ENCODE data around the gene CYTH1.

Gene CYTH1

DNA sequence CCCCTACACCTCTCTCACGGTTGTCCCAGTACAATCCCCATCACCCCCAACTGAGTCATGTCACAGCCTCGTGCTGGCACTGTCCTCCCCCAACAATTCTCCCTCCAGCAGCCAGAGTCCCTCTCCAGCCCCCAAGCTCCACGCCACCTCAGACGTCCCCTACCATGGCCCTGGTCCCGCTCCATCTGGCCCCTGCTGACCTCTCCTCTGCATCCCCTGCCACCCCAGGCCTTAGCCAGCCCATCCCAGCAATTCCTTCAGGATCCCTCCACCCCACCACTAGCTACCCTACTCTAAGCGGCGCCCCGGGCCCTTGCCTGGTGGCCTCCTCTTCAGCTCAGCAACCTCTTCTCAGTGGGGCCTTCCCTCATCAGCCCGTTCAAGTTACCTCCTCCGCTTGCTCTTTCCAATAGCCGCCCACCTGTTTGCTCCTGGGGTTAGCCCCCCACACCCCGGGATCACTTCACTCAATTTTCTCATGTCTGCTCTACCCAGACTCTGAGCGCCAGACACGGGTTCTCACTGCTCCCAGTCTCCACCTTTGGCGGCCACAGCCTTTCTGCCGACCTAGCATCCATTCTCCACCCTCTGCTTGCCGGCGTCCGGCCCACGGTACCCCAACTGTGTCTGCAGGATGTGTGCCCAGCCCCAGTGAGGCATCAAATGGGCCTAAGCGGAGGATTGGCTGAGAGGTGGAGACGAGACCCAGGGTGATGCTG is 112.7 kb downstream of the CYTH1 start:
- no peak for DNase-seq (ENCODE audit: low read depth)

DNA sequence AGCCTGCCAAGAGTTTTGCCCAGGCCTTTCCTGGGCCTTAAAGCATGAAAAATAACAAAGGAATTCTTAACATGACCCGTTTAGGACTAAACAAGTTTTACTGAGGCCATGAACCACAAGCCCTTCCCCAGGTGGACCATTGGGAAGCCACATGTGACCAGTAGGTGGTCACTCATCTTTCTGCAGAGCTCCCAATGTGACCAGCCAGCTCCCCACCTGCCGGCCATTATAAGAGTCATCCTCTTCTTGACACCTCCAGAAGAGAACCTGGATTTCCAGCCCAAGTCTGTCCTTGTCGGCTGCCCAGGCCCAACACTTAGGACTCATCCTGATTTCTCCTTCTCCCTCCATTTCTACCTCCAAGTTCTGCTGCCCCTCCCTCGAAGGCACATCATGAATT is 113.2 kb downstream of the CYTH1 start:
- no peak for DNase-seq (ENCODE audit: low read depth)

DNA sequence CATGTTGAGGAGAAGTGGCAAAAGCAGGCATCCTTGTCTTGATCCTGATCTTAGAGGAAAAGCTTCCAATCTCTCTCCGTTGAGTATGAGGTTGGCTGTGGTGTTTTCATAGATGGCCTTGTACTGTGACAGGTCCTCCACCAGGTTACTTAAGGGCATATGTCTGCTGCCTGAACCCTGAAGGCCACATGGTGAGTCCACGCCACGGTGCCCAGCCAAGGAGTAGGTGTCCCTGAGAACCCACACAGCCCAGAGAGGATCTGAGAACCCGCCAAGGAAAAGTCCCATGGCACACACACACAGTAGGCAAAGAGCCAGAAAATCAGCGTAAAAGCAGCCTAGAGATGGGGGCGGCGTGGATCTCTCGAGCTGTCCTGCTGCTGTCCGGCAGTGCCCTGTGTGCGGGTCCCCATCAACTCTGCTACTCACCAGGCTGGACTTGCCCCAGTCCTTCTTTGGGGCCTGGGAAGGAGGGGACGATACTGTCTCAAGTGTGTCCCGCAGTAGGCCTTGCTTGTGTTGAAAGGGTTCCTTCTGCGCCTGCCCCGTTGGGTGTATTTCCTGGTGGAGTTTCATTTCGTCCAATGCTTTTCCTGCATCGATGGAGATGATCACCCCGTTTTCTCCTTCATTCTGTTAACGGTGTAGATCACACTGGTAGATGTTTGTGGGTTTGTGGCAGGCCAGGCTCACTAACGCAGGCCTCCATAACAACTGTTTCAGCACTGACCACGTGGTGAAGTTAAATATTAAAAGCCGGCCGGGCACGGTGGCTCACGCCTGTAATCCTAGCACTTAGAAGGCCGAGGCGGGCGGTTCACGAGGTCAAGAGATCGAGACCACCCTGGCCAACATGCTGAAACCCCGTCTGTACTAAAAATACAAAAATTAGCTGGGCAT is 114.1 kb downstream of the CYTH1 start:
- DNase-seq (ENCODE audit: low read depth) = no peak

DNA sequence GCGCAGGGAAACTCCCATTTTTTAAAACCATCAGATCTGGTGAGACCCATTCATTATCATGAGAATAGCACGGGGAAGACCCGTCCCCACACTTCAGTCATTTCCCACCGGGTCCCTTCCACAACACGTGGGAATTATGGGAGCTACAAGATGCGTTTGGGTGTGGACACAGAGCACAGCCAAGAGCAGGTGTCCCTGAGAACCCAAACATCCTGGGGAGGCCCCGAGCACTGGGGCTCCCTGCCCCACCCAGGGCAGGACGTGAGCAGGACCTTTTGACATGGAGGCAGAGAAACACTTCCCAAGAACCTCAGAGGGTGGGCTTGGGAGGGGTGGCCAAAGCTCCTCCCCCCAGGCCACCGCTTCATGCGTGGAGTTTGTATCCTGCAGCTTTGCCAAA is 115.0 kb downstream of the CYTH1 start:
- no peak for DNase-seq (ENCODE audit: low read depth)

DNA sequence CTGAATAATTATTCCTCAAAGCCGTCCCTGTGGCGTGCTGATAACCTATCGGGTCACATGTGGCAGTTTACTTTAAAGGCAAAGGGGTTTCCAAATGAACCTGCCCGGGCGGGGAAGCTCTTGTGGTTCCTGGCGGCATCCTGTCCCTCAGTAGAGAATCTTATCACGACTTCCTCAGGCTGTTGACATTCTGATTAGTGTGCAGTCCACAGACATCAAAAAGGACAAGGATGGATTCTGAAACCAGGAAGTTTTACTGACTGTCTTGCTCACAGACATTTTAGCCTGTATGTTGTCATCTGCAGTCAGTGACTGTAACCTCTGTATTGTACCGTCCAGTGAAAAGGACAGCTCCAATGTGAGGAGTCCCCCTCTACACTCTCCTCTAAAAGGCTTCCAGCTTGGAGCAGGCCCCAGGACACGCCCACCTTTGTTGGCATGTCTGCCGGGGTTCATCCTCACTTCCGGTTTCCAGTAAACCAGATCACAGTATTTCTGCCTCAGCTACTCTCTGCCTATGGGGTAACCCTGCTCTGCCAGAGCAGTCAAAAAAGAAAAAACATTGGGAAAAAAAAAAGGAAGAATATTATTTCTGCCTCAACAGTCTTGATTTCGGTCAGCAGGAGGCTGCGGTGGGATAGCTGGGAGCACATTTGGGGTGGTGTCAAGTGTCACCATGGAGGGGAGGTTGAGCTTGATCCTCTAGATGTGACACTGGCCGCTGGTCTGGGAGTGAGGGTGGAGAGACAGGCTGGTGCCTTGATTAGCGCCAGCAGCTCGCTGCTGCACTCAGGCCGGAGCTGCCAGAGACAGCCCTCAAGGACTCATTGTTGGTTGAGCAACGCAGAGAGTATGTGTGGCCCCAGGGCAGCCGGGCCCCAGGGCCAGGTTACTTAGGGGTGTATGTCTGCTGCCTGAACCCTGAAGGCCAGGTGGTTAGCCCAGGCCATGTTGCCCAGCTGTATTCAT is 115.8 kb downstream of the CYTH1 start:
- no peak for DNase-seq (ENCODE audit: low read depth)

DNA sequence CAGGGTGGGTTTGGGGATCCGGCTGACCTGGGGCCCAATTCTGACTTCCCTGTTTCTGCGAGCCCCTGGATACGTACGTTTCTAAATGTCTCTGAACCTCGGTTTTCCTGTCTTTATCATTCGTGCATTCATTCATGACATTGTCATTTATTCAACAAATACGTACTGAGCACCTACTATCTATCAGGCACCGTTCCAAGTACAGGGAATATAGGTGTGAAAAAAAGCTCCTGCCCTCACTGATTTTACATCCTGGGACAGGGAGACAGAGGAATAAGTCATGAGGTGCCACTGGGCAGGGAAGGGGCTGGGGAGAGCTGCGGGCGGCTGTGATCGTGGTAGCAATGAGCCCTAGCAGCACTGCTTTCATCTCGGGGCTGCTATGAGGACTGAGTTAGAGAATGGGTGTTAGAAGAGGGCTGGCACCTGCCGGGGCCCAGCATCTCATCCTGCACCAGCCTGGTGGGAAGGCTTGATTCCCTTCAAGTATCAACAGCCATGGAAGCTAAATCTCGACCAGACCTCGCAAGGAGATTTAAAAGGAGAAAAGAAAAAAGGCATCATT is 116.6 kb downstream of the CYTH1 start:
- no peak for DNase-seq (ENCODE audit: low read depth)

DNA sequence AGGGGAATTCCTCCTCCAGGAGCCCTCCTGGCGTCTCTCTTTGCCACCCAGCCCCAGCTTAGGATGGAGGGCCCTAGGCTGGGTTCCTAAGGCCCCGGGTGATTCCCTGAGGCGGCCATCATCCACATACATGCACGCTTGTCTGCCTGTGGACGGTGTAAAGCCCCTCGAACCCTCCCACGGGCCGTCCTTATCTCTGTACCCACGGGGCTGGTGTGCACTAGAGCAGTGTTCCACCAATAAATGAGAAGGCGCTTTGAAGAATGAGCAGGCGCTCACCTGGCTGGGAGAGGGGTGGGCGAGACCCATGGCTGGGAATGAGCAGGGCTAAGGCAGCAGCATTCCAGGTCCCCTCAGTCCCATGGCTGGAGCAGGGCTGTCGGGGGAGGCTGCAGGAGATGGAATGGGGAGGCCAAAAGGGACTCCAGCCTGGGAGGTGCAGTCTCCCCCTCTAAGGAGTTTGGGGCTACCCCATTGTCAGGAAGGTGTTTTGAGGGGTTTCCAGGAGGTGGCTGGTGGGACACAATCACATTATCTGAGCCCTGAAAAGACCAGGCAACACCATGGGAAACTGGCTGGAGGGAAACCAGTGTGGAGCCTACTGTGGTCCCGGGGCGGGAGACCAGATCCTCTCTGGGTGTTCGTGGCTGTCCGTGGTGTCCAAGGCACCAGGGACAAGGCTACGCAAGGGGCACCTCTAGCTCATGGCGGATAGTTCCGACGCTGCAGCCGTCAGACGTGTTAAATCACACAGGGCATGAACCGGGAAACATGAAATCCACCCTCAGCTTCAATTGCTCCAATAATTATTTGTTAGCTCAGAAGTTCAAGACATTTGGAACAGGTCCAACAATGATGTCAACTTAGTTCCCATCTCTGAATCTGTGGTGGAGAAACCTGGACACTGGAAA is 117.3 kb downstream of the CYTH1 start:
- DNase-seq (ENCODE audit: low read depth) = no peak

DNA sequence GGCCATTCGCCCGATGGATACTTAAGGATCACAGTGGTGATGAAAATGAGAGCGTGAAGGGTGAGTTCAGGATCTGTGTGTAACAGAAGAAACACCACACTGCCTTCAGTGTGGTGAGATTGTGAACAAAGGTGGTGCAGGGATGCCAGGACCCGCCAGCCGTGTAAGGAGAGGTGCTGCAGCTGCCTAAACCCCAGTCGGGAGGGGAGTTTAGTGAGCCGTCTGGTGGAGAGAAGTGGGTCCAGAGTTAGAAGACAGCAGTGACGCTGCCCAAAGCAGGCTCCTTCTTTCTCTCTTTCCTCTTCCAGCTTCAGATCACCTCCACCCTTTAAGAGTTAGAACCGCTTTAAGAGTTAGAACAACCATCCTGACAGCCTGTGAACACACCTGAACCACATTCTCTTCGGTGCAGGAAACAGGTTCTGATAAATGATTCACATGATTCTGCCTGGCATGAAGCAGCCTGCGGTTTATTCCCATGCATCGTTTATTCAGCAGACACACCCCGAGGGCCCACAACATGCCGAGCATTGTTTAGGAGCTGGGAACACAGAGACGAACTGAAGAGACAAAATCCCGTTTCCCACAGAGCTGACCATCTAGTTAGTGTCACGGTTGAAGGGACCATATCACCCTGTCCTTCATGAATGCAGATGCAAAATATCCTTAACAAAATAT is 120.8 kb downstream of the CYTH1 start:
- DNase-seq (ENCODE audit: low read depth) = no peak

DNA sequence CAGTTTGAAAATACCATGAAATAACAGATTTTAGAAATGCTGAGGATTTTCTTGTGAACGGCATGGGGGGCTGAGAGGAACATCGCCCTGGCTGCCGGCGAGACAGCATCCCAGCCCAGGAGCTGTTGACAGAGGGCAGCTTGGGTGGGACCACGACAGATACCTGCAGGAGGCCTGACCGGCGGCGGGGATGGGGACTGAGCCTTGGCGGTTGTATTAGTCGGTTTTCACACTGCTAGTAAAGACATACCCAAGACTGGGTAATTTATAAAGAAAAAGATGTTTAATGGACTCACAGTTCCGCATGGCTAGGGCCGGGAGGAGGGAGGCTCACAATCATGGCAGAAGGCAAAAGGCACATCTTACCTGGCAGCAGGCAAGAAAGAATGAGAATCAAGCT is 122.5 kb downstream of the CYTH1 start:
- no peak for DNase-seq (ENCODE audit: low read depth)

DNA sequence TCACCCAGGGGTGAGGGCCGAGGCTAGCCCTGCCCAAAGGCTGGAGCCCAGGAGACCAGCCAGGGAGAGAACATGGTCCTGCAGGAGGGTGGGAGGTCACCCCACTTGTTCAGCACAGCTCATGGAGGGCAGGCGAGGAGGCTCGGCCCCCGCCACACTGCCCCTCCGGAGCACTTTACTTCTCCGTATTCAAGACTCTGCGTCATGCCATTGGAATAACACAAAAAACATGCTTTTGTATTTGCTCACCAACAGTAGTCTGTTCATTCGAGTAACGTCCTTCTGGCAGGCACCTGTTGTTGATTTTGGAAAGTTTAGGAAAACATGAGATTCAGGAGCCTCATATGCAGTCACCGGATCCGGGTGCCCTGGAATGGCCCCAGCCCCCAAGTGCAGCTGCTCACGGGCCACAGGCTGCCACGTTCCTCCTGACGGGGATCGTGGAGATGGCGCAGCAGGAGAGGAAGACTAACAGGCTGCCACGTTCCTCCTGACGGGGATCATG is 123.7 kb downstream of the CYTH1 start:
- no peak for DNase-seq (ENCODE audit: low read depth)

DNA sequence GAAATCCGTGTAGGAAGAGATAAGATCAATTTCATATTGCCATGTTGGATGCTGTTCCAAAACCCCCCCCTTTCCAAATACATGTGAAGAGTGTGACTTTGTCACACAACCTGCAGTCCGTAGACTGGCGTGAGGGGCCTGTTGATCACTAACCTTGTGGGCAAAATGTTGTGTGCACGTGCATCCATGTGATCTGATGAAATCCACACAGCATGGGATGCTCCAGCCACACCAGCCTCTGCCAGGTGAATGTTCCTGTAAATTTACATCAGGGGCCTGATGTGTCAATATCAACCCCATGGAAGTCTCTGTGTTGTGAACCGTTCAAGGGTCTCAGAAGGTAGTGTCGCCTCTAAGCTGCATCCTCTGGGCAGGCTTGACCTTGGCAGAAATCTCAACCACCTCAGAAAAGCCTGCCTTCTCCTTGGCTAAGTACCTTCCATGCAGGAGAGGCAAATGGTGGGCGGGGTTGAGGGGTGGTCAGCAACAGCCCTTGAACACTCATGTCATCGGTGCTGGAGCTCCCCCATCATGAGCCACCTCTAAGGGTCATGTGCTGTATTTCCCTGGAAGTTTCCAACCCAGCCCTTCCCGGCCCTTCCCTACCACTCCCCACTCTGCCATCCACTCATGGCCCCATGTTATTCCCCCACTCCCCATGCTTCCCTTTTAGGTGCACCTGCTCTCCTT is 126.7 kb downstream of the CYTH1 start:
- no peak for DNase-seq (ENCODE audit: low read depth)

DNA sequence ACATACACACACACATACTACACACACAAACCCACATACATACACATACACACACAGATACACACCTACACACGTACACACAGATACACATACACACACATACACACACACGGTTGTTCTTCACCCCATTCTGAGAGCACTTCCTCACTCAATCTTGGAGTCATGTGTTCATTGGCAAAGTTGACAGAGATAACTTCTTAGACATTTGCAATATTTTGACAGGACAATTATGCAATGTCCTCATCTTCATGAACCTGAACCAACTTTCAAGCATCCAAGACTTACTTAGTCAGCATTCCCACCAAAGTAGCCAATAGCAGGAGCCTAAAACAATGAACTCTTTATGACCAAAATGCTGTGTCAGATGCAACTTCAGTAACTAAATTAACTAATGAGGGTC is 127.7 kb downstream of the CYTH1 start:
- DNase-seq (ENCODE audit: low read depth) = no peak

DNA sequence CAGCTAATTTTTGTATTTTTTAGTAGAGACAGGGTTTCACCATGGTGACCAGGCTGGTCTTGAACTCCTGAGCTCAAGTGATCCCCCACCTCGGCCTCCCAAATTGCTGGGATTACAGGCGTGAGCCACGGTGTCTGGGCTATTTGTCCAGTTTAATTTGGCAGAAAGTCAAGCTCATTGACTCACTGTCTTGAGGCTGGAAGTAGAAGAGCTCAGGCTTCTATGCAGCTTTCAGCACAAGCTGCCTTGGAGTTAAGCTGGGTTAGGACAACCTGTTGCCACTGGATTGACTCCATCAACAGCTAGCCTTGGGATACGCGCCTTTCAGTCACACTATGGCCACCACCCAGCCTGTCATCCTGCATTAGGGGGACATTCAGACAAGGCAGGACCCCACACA is 128.7 kb downstream of the CYTH1 start:
- DNase-seq (ENCODE audit: low read depth) = no peak

DNA sequence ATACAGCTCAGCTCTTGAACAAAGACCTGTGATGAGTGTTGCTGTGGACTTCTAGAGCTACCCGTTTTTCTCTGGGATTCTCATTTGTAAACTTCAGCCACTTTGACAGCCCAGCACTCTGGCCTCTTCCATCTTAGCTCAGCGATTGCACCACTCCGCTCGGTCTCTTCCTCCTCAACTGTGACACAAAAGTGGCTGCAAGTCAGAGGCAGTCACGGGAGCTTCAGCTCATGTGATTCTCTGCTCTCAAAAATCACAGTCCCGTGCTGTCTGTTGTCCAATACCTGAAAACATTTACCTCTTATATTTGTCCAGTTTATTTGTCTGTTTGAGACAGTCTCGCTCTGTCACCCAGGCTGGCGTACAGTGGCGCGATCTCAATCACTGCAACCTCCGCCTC is 129.2 kb downstream of the CYTH1 start:
- DNase-seq (ENCODE audit: low read depth) = no peak

DNA sequence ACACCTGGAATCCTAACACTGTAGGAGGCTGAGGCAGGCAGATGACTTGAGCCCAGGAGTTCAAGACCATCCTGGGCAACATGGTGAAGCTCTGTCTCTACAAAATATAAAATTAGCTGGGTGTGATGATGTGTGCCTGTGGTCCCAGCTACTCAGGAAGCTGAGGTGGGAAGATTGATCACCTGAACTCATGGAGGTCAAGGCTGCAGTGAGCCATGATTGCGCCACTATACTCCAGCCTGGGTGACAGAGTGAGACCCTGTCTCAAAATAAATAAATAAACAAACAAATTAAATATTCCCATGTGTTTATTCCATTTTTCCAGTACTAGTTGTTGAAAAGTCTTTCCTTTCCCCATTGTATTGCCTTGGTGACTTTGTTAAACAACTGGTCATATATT is 130.0 kb downstream of the CYTH1 start:
- no peak for DNase-seq (ENCODE audit: low read depth)

DNA sequence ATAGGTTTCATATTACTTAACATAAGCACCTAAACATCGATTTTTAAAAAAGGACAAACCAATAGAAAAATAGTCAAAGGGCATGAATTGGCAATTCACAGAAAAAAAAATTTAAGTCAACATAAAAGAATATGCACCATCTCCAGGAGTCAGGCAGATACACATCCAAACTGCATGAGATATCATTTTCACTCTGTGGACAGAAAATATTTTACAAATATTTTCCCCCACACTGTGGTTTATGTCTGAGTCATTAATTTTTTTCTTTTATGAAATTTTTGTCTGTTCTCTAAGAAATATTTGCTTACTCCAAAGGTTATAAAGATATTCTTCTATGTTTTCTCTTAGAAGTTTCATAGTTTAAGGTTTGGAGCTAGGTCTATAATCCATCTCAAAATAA is 130.5 kb downstream of the CYTH1 start:
- no peak for DNase-seq (ENCODE audit: low read depth)

DNA sequence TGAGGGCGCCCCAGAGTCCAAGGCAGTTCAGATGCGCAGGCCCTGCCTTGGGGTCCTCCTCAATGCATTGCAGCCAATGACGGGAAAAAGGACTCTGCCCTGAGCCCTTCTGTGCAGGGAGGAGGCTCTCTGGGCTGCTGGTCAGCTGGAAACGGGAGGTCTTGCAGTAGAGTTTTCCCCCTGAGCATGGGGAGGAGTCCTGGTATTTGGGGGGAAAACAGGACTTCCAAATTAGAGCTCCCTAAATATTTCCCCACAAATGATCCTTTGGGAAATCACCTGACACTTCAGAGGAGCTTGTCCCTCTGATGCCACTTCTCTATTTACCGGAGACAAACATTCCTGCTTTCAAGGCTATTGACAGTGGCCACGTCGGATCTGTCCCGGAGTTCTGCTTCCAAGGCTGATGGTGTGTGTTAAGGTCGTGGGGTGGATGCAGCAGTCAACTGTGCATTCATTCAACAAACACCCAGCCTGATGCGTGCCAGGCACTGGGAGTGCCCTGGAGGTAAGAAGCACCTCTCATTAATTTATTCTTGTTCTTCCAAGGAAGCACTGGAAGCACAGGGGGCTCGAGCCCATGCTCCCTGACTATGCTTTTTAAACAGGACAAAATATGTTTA is 131.9 kb downstream of the CYTH1 start:
- DNase-seq (ENCODE audit: low read depth) = no peak

DNA sequence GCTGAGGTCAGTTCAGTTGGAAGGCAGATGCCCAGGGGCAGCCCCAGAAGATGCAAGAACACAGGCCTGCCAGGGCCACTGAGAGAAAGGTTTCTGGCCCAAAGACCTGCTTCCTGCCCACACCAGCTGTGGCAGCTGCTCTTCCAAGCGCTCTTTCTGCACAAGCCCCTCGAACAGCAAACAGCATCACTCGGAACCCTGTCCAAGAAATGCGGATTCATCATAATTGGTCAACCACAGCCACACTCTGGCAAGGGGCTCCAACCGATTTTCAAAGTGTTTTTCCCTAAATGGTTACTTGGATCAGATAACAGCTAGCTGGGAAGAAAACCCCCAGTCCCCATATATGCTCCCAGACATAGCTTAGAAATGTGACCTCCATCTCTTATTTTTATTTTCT is 133.8 kb downstream of the CYTH1 start:
- DNase-seq (ENCODE audit: low read depth) = no peak

DNA sequence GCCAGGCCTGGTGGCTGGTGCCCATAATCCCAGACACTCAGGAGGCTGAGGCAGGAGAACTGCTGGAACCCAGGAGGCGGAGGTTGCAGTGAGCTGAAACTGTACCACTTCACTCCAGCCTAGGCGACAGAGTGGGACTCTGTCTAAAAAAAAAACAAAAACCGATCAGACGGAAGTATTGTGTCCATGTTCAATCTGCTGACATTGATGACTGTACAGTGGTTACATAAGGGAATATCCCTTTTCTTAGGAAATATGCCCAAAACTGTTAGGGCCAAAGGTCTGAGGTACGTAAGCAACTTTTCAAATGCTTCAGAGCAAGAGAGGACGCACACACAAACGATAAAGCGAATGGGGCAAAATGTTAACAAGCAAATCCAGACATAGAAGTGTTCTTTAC is 135.0 kb downstream of the CYTH1 start:
- DNase-seq (ENCODE audit: low read depth) = no peak
